SK-N-MC (cell line): Measurements from ENCODE around the gene CLDN6.

Source experiments
- DNase-seq: peaks from one replicate; pipeline ENCODE4 v3.0.0-alpha.2; 2011; ENCODE audit warnings: low read depth, low spot score
- H3K27ac ChIP-seq: fragments of 200-600 bp; sonication (generic); 2 replicates; pipeline ENCODE4 v1.5.1; 2016; ENCODE audit warnings: mixed run types
- H3K36me3 ChIP-seq: fragments of 200-600 bp; sonication (generic); 2 replicates; pipeline ENCODE4 v1.6.1; 2017; ENCODE audit warnings: antibody characterized with exemption, low read length, mixed read lengths; ENCODE audit not compliant: insufficient read depth
- H3K4me3 ChIP-seq: fragments of 200-600 bp; sonication (generic); 2 replicates; pipeline ENCODE4 v1.5.1; 2016
- H3K9ac ChIP-seq: fragments of 200-600 bp; sonication (generic); 2 replicates; pipeline ENCODE4 v1.8.0; 2017; ENCODE audit warnings: mixed run types, mixed read lengths; ENCODE audit not compliant: insufficient read length
- H3K9me3 ChIP-seq: fragments of 200-600 bp; sonication (generic); 2 replicates; pipeline ENCODE4 v1.6.1; 2017; ENCODE audit warnings: low read depth, mild to moderate bottlenecking, antibody characterized with exemption, low read length, moderate library complexity, mixed read lengths
- EZH2 ChIP-seq: fragments of 200-600 bp; sonication (generic); IDR thresholded peaks from one replicate; pipeline ENCODE4 v1.6.1; 2017; ENCODE audit warnings: antibody characterized with exemption
- FOXP2 ChIP-seq: optimal IDR thresholded peaks from 2 replicates; pipeline ENCODE3; 2011; ENCODE audit warnings: mild to moderate bottlenecking, moderate library complexity; ENCODE audit not compliant: insufficient read depth; ENCODE audit errors: extremely low read length, control extremely low read depth
- POLR2AphosphoS5 ChIP-seq: IDR thresholded peaks from 2 replicates; pipeline ENCODE4 v1.6.1; 2012; ENCODE audit warnings: mild to moderate bottlenecking, low read depth, low read length, borderline replicate concordance

The CLDN6 gene

GRCh38 chr16:2973605-2974318 lies 44.2 kb downstream of the CLDN6 start:
- Histone ChIP-seq H3K4me3 (no peak overlapping the region), H3K27ac (peak overlapping the region; percentile 51; the same call in 1 of the 2 replicates), H3K36me3 (peaks cover 20% of the 10 kb centered on the region; the same call in 1 of the 2 replicates), H3K9ac (no peak overlapping the region), H3K9me3 (no peaks in the 10 kb centered on the region)
- TF ChIP-seq POLR2AphosphoS5 (peak; percentile 1; the same call in 1 of the 2 replicates), EZH2 (no peak)
- no peak for DNase-seq

DNA sequence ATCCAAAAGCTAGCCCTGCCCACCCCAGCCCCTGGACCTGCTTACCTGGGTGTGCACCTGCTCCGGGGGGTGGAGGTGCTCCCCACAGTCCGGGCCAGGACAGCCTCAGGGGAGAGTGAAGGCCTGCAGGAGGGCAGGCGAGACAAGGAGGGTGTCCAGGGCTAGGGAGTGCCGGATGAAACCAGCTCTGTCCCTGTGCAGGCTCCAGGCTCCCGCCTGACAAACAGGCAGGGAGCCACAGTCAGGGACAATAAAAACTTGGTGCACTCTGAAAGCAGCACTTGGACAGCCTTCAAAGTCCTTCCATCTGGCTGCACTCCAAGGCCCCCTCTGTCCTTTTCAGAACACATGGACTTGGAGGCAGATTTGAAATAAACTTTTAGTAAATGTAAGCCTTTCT lies 44.9 kb downstream of the CLDN6 start:
- TF ChIP-seq POLR2AphosphoS5 (peak; percentile 43), FOXP2 (no peak)
- H3K9ac ChIP-seq: no peak overlapping the region
- H3K4me3 ChIP-seq: no peak overlapping the region
- H3K36me3 ChIP-seq: peaks cover 20% of the 10 kb centered on the region; the same call in 1 of the 2 replicates
- no peak for DNase-seq
- H3K9me3 ChIP-seq: no peaks in the 10 kb centered on the region
- H3K27ac ChIP-seq: peak overlapping the region; percentile 51; the same call in 1 of the 2 replicates

DNA sequence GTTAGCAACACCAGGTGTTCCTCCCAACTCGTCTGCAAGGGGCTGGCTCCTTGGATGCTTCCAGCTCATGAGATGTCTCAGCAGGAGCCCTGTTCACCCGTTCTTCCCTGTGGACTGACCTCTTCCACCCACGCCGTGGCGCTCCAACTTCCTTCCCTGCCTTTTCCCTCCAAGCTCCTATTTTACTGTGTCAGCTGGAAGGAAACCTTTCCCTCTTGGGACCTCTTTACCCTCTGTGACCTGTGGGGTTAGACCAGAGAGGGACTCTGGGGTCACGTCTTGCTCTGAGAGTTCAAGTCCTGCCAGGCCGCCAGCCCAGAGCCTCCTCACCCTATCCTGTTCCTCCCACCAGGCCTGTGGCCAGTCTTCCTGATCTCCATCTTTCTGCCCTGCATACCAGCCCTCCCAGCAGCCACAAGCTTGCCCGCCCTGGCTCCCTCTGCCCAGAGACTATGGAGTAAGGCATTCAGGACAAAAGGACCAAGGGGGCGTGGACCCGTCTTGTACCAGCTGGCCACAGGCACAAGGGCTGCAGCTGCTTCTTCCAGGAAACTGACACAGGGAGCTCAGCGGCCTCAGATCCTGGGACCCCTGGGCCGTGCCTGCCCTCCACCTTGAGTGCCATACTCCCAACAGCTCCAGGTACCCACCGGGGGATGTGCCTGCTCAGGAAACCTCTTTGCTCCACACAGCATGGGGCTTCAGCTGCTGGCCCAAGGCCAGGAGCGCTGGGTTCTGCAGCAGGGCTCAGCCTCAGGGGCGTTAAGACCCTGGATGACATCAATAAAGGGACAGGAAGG lies 45.8 kb downstream of the CLDN6 start:
- Histone ChIP-seq H3K36me3 (peaks cover 20% of the 10 kb centered on the region; the same call in 1 of the 2 replicates), H3K27ac (no peak overlapping the region), H3K9me3 (no peaks in the 10 kb centered on the region), H3K4me3 (no peak overlapping the region), H3K9ac (no peak overlapping the region)
- TF ChIP-seq FOXP2 (no peak), EZH2 (no peak), POLR2AphosphoS5 (no peak; the same call in 1 of the 2 replicates)
- DNase-seq: no peak

- no peak for DNase-seq
- Histone ChIP-seq H3K4me3 (peak overlapping the region; percentile 88), H3K9ac (no peak overlapping the region), H3K9me3 (no peaks in the 10 kb centered on the region), H3K36me3 (peaks cover 20% of the 10 kb centered on the region; the same call in 1 of the 2 replicates), H3K27ac (no peak overlapping the region)
- TF ChIP-seq POLR2AphosphoS5 (peak; percentile 33; the same call in 1 of the 2 replicates), FOXP2 (no peak)
Measured at GRCh38 chr16:2971134-2971984, 46.6 kb downstream of the CLDN6 start.

- Histone ChIP-seq H3K9me3 (no peaks in the 10 kb centered on the region), H3K9ac (peak overlapping the region; percentile 81), H3K4me3 (peak overlapping the region; percentile 88), H3K36me3 (peaks cover 15% of the 10 kb centered on the region; the same call in 1 of the 2 replicates), H3K27ac (peak overlapping the region; percentile 5; the same call in 1 of the 2 replicates)
- DNase-seq: no peak
- TF ChIP-seq POLR2AphosphoS5 (no peak), EZH2 (no peak), FOXP2 (no peak)
Measured at GRCh38 chr16:2970563-2970962, 47.4 kb downstream of the CLDN6 start.

GRCh38 chr16:2969545-2970521 lies 48.1 kb downstream of the CLDN6 start:
- Histone ChIP-seq H3K27ac (peak overlapping the region; percentile 5; the same call in 1 of the 2 replicates), H3K4me3 (peak overlapping the region; percentile 88), H3K9ac (peak overlapping the region; percentile 81), H3K36me3 (peaks cover 8% of the 10 kb centered on the region; the same call in 1 of the 2 replicates), H3K9me3 (no peaks in the 10 kb centered on the region)
- TF ChIP-seq POLR2AphosphoS5 (peak; percentile 62), EZH2 (no peak)
- no peak for DNase-seq
